GM18861 (cell line): Measurements from ENCODE around the gene CAPN9.
"Not testable (repeated sequence)": the region's sequence is repeated elsewhere in the genome, so short reads cannot be mapped to it uniquely, and the experiment has no call there.

Experiments
- ATAC-seq: cut with Tn5 transposase; IDR thresholded peaks from one replicate; pipeline ENCODE4 v1.9.1; 2021; ENCODE audit not compliant: unreplicated experiment

Gene CAPN9

GRCh38 chr1:230747127-230747730 lies at the start of gene CAPN9:
CAPN9 (plus strand) TSS chr1:230747388; CDS start chr1:230747497, 109 bp downstream.
- ATAC-seq, result no peak

- no peak for ATAC-seq
Measured at GRCh38 chr1:230698130-230698529, 49.1 kb upstream of the CAPN9 start.

- ATAC-seq, result not testable (repeated sequence)
Measured at GRCh38 chr1:230698964-230699363, 48.2 kb upstream of the CAPN9 start.

- no peak for ATAC-seq
Measured at GRCh38 chr1:230699716-230700115, 47.5 kb upstream of the CAPN9 start.

- no peak for ATAC-seq
Measured at GRCh38 chr1:230700132-230700531, 47.1 kb upstream of the CAPN9 start.

GRCh38 chr1:230701434-230701833 lies 45.8 kb upstream of the CAPN9 start:
- ATAC-seq, result no peak

- no peak for ATAC-seq
Measured at GRCh38 chr1:230701895-230702768, 45.1 kb upstream of the CAPN9 start.

GRCh38 chr1:230702934-230703678 lies 44.1 kb upstream of the CAPN9 start:
- no peak for ATAC-seq

GRCh38 chr1:230703679-230704385 lies 43.4 kb upstream of the CAPN9 start:
- ATAC-seq, result no peak

- no peak for ATAC-seq
Measured at GRCh38 chr1:230704830-230705229, 42.4 kb upstream of the CAPN9 start.

- ATAC-seq, result no peak
Measured at GRCh38 chr1:230705289-230706019, 41.7 kb upstream of the CAPN9 start.

- ATAC-seq, result no peak
Measured at GRCh38 chr1:230706020-230706699, 41.0 kb upstream of the CAPN9 start.

GRCh38 chr1:230706887-230707731 lies 40.1 kb upstream of the CAPN9 start:
- ATAC-seq, result no peak

- no peak for ATAC-seq
Measured at GRCh38 chr1:230707732-230708630, 39.2 kb upstream of the CAPN9 start.

GRCh38 chr1:230708631-230709580 lies 38.3 kb upstream of the CAPN9 start:
- no peak for ATAC-seq

- no peak for ATAC-seq
Measured at GRCh38 chr1:230709619-230710542, 37.3 kb upstream of the CAPN9 start.
